ENCODE results near the gene NPAS2. TPM values are rescaled to one million over a fixed set of nuclear protein-coding genes. Genes with fewer than 3 reads are reported as not detected.

NPAS2 gene
- total RNA-seq, 2 donors from 2014 or later: 33.9 to 38.3 TPM

DNA sequence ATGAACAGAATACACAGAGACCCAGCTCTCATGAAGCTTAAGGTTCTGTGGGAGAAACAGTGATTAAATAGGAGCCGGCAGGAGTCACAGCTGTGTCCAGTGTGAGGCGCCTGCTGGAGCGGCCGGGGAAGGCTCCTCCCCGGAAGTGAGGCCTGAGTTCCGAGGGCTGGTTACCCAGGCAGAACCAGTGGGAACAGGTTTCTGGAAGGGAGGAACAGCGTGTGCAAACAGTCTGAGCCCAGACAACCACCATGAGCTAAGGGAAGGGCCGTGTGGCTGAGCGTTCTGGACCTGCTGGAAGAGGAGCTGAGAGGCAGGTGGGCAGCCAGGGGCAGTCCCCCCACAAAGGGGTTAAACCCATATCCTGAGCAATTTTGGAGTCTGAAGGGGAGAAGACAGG lies 26.0 kb upstream of the NPAS2 start:
- intact Hi-C loops (cut with DNase I): no loop called here
- no peaks in the 10 kb centered on the region for H3K27me3 ChIP-seq

DNA sequence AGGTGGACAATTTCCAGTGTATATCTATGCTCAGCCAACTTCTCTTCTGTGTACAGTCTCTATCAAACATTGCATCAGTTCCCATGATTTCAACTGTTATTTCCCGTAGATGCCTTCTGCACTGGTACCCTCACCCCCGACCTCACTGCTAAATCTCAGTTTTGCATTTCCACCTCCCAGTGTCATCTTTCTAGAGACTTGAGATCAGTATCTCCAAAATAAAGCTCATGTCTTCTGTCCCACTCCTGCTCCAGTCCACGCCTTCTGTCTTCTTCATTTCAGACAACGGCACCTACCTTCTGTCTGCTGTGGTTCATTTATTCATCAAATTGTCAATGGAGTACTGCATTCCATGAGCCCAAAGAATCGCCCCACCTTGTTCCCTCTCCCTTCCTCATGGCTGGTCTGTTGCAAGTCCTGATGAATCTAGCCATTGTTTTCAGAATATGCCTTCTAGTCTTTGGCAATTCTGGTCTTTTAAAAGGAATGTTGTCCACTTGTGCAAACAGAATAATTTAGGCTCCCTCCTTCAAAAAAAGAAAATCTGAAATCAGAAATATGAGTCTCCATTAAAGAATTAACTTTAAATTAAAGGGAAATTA lies 23.3 kb upstream of the NPAS2 start:
- Histone ChIP-seq H3K9ac (ENCODE audit: low read depth in 2 of 2, low read length in 2 of 2) (no peak overlapping the region), H3K9me3 (no peaks in the 10 kb centered on the region), H3K36me3 (no peaks in the 10 kb centered on the region), H3K4me3 (no peak overlapping the region), H3K27ac (no peak overlapping the region), H3K27me3 (no peaks in the 10 kb centered on the region), H3K4me1 (no peaks in the 10 kb centered on the region)
- DNase-seq: no peak
- intact Hi-C loops (cut with DNase I): no loop called here
- TF ChIP-seq, protein P1, sequence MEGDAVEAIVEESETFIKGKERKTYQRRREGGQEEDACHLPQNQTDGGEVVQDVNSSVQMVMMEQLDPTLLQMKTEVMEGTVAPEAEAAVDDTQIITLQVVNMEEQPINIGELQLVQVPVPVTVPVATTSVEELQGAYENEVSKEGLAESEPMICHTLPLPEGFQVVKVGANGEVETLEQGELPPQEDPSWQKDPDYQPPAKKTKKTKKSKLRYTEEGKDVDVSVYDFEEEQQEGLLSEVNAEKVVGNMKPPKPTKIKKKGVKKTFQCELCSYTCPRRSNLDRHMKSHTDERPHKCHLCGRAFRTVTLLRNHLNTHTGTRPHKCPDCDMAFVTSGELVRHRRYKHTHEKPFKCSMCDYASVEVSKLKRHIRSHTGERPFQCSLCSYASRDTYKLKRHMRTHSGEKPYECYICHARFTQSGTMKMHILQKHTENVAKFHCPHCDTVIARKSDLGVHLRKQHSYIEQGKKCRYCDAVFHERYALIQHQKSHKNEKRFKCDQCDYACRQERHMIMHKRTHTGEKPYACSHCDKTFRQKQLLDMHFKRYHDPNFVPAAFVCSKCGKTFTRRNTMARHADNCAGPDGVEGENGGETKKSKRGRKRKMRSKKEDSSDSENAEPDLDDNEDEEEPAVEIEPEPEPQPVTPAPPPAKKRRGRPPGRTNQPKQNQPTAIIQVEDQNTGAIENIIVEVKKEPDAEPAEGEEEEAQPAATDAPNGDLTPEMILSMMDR (IDR thresholded peaks at IDR 0.05): no peak

More for the DNA sequence above, 26.0 kb upstream of the NPAS2 start:
- Histone ChIP-seq H3K4me1 (peaks cover 4% of the 10 kb centered on the region), H3K4me3 (no peak overlapping the region), H3K9me3 (no peaks in the 10 kb centered on the region), H3K9ac (ENCODE audit: low read depth in 2 of 2, low read length in 2 of 2) (no peak overlapping the region), H3K27ac (no peak overlapping the region), H3K36me3 (no peaks in the 10 kb centered on the region)
- TF ChIP-seq, protein P1 (IDR thresholded peaks at IDR 0.05): no peak
- no peak for DNase-seq

DNA sequence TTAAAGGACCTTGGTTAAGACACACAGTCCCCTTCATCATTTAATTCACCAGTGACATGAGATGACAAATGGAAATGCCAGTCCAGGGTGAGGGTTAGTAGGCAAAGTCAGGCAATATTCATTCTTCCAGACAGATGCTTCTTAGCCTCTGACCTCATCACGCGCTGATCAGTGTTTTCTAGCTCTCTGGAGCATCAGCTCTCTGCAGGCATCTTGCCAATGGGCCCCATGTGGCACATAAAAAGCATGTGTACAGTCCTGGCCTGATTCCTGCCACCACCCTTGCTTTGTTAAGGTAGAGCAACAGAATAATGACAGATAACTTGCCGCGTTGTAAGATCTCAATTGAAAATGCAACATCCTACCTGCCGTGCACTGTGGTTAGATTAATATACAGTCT lies 20.3 kb upstream of the NPAS2 start:
- intact Hi-C loops (cut with DNase I): no loop called here
- TF ChIP-seq, protein P1 (IDR thresholded peaks at IDR 0.05): no peak

DNA sequence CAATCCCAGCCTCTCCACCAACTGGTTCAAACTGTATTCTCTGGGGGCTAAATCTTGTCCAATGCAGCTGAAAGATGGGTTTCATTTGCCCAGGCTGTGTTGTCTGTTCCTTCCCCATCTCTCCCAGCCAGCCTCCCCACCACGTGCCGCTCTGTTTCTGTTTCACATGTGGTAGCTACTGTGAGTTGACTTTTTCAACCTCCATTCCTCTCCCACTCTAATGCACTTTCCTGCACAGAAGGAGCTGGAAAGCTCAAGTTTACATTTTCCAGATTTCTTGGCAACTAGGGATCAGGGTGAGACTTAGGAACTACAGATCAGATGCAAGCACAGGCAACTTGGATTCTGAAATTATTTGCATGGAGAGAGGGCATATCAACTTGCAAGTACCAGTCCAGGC lies 19.0 kb upstream of the NPAS2 start:
- no peaks in the 10 kb centered on the region for H3K9me3 ChIP-seq
- H3K4me1 ChIP-seq: no peaks in the 10 kb centered on the region
- no peaks in the 10 kb centered on the region for H3K36me3 ChIP-seq
- H3K4me3 ChIP-seq: no peak overlapping the region
- no peaks in the 10 kb centered on the region for H3K27me3 ChIP-seq
- intact Hi-C loops (cut with DNase I): no loop called here
- H3K27ac ChIP-seq: no peak overlapping the region
- H3K9ac ChIP-seq (ENCODE audit: low read depth in 2 of 2, low read length in 2 of 2): no peak overlapping the region
- TF ChIP-seq, protein P1 (IDR thresholded peaks at IDR 0.05): no peak
- DNase-seq: no peak

More for the DNA sequence above, 20.3 kb upstream of the NPAS2 start:
- no peak overlapping the region for H3K27ac ChIP-seq
- DNase-seq: no peak
- H3K9me3 ChIP-seq: no peaks in the 10 kb centered on the region
- H3K9ac ChIP-seq (ENCODE audit: low read depth in 2 of 2, low read length in 2 of 2): no peak overlapping the region
- no peaks in the 10 kb centered on the region for H3K36me3 ChIP-seq
- no peaks in the 10 kb centered on the region for H3K4me1 ChIP-seq
- no peaks in the 10 kb centered on the region for H3K27me3 ChIP-seq
- H3K4me3 ChIP-seq: no peak overlapping the region

DNA sequence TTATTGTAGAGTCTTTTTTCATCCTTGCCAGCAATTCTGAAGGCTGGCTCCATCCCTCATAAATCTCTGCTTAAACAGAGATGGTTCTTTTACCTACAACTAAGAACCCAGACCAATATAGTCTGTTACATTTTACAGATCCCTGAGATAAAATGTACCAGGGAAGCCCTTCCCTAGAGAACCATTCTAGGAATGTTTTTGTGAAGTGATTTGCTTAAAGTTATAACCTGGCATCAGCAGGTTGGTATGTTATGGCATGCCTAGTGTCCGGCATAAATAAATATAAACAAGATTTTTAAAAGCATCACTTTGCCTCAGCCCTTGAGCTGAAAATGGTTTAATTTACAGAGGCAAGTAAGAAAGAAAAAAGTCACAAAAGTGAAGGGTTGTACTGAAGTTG lies 18.5 kb upstream of the NPAS2 start:
- Histone ChIP-seq H3K27ac (no peak overlapping the region), H3K4me1 (no peaks in the 10 kb centered on the region), H3K4me3 (no peak overlapping the region), H3K36me3 (no peaks in the 10 kb centered on the region), H3K9ac (ENCODE audit: low read depth in 2 of 2, low read length in 2 of 2) (no peak overlapping the region), H3K9me3 (no peaks in the 10 kb centered on the region), H3K27me3 (no peaks in the 10 kb centered on the region)
- no peak for DNase-seq
- TF ChIP-seq, protein P1 (IDR thresholded peaks at IDR 0.05): no peak
- intact Hi-C loops (cut with DNase I): no loop called here
